ENCODE measurements around the gene ATL3. TPM values are rescaled to one million over a fixed set of nuclear protein-coding genes. Genes with fewer than 3 reads are reported as not detected.
A peak's percentile ranks its signal among the peaks of the same experiment; 100 is the strongest.

ATL3 gene
- total RNA-seq, 1 experiment from 2014 or later = 79.0 TPM

DNA sequence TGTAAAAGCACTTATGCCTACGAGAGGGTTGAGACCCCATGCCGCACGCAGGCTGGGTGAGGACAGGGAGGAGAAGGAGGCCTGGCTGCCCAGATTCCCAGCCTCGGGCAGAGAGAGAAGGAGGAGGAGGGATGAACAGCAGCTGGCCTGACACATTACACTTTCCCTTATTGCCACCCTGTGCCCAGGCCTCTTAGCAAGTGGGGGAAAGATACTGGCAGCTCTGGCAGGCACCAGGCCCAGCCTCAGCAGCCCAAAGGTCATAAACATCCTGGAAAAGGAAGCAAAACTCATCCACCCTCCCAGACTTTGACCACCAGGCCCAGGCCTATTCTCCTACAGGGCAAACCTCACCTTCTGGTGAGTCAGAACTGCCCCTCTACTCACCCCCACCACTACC lies 61.6 kb downstream of the ATL3 start:
- no peaks in the 10 kb centered on the region for H3K9me3 ChIP-seq (ENCODE audit: control insufficient read depth, insufficient read depth, low read depth, low read length)
- in situ Hi-C loops (cut with HindIII; ENCODE audit: low pct_unique_long_range_greater_than_20kb, low sequenced_read_pairs) = no loop called here
- no peak for TF ChIP-seq TCF7L2 (IDR thresholded peaks at IDR 0.05; ENCODE audit: low read depth, low read length)
- TF ChIP-seq, protein P1, sequence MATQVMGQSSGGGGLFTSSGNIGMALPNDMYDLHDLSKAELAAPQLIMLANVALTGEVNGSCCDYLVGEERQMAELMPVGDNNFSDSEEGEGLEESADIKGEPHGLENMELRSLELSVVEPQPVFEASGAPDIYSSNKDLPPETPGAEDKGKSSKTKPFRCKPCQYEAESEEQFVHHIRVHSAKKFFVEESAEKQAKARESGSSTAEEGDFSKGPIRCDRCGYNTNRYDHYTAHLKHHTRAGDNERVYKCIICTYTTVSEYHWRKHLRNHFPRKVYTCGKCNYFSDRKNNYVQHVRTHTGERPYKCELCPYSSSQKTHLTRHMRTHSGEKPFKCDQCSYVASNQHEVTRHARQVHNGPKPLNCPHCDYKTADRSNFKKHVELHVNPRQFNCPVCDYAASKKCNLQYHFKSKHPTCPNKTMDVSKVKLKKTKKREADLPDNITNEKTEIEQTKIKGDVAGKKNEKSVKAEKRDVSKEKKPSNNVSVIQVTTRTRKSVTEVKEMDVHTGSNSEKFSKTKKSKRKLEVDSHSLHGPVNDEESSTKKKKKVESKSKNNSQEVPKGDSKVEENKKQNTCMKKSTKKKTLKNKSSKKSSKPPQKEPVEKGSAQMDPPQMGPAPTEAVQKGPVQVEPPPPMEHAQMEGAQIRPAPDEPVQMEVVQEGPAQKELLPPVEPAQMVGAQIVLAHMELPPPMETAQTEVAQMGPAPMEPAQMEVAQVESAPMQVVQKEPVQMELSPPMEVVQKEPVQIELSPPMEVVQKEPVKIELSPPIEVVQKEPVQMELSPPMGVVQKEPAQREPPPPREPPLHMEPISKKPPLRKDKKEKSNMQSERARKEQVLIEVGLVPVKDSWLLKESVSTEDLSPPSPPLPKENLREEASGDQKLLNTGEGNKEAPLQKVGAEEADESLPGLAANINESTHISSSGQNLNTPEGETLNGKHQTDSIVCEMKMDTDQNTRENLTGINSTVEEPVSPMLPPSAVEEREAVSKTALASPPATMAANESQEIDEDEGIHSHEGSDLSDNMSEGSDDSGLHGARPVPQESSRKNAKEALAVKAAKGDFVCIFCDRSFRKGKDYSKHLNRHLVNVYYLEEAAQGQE (IDR thresholded peaks at IDR 0.05; ENCODE audit: insufficient read depth in 1 of 2, low read depth in 2 of 2, low read length in 1 of 2) = no peak
- TF ChIP-seq SIN3A (IDR thresholded peaks at IDR 0.05; ENCODE audit: borderline replicate concordance, insufficient read depth, low read depth, low read length) = no peak
- TF ChIP-seq, protein P2, sequence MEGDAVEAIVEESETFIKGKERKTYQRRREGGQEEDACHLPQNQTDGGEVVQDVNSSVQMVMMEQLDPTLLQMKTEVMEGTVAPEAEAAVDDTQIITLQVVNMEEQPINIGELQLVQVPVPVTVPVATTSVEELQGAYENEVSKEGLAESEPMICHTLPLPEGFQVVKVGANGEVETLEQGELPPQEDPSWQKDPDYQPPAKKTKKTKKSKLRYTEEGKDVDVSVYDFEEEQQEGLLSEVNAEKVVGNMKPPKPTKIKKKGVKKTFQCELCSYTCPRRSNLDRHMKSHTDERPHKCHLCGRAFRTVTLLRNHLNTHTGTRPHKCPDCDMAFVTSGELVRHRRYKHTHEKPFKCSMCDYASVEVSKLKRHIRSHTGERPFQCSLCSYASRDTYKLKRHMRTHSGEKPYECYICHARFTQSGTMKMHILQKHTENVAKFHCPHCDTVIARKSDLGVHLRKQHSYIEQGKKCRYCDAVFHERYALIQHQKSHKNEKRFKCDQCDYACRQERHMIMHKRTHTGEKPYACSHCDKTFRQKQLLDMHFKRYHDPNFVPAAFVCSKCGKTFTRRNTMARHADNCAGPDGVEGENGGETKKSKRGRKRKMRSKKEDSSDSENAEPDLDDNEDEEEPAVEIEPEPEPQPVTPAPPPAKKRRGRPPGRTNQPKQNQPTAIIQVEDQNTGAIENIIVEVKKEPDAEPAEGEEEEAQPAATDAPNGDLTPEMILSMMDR (IDR thresholded peaks at IDR 0.05) = no peak
- TF ChIP-seq POLR2AphosphoS5 (IDR thresholded peaks at IDR 0.05; ENCODE audit: low read depth, low read length) = no peak
- ChIA-PET POLR2A (no interaction called here), CTCF (interaction anchor here (0.6 kb wide), 1 partner anchor 62 kb away, joined by 3 read pairs; no protein-coding TSS in a partner anchor)
- intact Hi-C loops (cut with micrococcal nuclease; ENCODE audit: unreplicated experiment) = no loop called here
- no peaks in the 10 kb centered on the region for H3K36me3 ChIP-seq (ENCODE audit: control insufficient read depth, insufficient read depth, low read length)
- H3K27me3 ChIP-seq (ENCODE audit: control insufficient read depth, insufficient read depth, low read length) = no peaks in the 10 kb centered on the region
- BruUV-seq (replicated peaks) = no TSS peak
- no peak overlapping the region for H3K4me3 ChIP-seq (ENCODE audit: low read depth in 2 of 2, low read length in 2 of 2)
- ATAC-seq = no peak
- peaks cover 30% of the 10 kb centered on the region for H3K4me1 ChIP-seq (ENCODE audit: control insufficient read depth, insufficient read depth, low read length)
- 0 out of 2 replicates have a peak overlapping the region, but pooled peaks have one; percentile 20 for H3K27ac ChIP-seq (ENCODE audit: low read length)
- DNase-seq (ENCODE audit: low read depth, low spot score) = no peak

DNA sequence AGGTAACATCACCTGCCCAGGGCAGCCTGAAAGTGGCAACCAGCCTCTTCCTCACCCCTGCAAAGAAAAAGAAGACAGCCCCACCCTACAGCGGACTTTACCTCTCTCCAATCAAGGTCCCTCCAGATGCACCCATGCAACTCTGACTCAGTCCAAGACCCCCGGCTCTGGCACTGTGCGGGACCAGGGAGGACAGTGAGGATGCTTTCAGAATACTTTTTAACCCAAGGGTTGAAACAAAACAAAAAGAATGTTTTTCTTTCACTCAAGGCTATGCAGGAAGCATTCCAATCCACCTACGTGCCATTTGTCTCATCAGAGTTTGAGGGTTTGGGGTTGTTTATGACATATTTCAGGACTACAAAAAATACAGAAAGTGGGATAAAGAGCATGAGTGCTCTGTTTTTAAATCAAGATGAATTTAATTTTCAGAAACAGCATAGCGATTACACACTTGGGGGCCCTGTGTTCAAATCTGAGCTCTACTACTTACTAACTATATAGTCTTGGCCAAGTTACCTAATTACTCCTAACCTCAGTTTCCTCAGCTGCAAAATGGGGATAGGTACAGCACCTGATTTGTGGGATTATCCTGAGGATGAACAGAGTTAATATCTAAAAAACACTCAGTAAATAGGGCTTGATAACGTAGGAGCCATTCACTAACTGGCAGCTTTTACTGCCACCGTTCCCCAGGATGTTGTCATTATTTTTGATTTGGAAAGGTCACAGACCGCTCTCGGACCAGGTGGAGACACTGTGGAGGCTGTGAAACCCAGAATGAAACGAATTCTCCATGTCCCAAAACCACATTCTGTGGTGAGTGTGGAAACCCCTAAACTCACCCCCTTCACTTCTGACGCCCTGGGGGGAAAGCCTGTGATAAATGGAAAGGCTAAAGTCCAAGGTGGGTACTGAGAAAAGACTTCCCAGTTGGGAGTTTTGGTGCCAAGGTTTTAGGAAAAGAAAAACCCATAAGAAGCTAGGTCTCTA lies 62.5 kb downstream of the ATL3 start:
- ATAC-seq (no peak), DNase-seq (ENCODE audit: low read depth, low spot score) (no peak)
- peaks cover 30% of the 10 kb centered on the region for H3K4me1 ChIP-seq (ENCODE audit: control insufficient read depth, insufficient read depth, low read length)
- CTCF ChIA-PET = interaction anchor here (0.6 kb wide), 1 partner anchor 63 kb away, joined by 3 read pairs; no protein-coding TSS in a partner anchor
- no peaks in the 10 kb centered on the region for H3K27me3 ChIP-seq (ENCODE audit: control insufficient read depth, insufficient read depth, low read length)
- no peak overlapping the region for H3K4me3 ChIP-seq (ENCODE audit: low read depth in 2 of 2, low read length in 2 of 2)
- no peaks in the 10 kb centered on the region for H3K36me3 ChIP-seq (ENCODE audit: control insufficient read depth, insufficient read depth, low read length)
- no peak for TF ChIP-seq TCF7L2 (IDR thresholded peaks at IDR 0.05; ENCODE audit: low read depth, low read length)
- TF ChIP-seq, protein P2 (IDR thresholded peaks at IDR 0.05) = no peak
- in situ Hi-C loops (cut with HindIII; ENCODE audit: low pct_unique_long_range_greater_than_20kb, low sequenced_read_pairs) = no loop called here
- intact Hi-C loops (cut with micrococcal nuclease; ENCODE audit: unreplicated experiment) = no loop called here
- POLR2A ChIA-PET = no interaction called here
- H3K9me3 ChIP-seq (ENCODE audit: control insufficient read depth, insufficient read depth, low read depth, low read length) = no peaks in the 10 kb centered on the region
- BruUV-seq (replicated peaks) = no TSS peak
- peak overlapping the region; percentile 20; the same call in 1 of the 2 replicates for H3K27ac ChIP-seq (ENCODE audit: low read length)
